Fibroblast of upper back skin (primary cell): ENCODE results near the gene TAS1R3.
"Not testable (repeated sequence)": the region's sequence is repeated elsewhere in the genome, so short reads cannot be mapped to it uniquely, and the experiment has no call there.

Source experiments
- DNase-seq: peaks from one replicate; pipeline ENCODE4 v3.0.0-alpha.2; 2013

The TAS1R3 gene

GRCh38 chr1:1309251-1310108 is 21.6 kb upstream of the TAS1R3 start:
- DNase-seq = no peak

GRCh38 chr1:1310109-1310385 is 21.0 kb upstream of the TAS1R3 start:
- no peak for DNase-seq

DNA sequence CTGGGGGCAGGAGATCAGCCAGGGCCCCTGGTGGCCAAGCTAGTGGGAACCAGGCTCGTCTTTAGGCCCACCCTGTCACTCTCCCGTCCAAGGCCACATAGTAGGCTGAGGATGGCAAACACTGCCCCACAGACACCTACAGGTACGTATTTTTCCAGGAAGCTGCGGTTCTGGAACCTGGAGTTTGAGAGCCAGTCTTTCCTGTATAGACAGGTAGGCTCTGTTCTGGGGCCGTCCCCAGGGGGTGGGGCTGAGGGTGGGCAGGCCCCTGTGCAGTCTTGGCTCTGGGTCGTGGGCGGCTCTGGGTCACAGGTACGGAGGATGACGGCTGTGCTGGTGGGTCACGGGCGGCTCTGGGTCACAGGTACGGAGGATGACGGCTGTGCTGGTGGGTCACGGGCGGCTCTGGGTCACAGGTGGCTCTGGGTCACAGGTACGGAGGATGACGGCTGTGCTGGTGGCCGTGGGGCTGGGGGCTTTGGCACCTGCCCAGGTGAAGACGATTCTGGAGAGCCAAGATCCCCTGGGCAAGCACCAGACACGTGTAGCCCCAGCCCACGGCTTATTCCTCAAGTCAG is 20.5 kb upstream of the TAS1R3 start:
- DNase-seq = no peak

GRCh38 chr1:1311107-1312104 is 19.7 kb upstream of the TAS1R3 start:
- no peak for DNase-seq

- DNase-seq = no peak
Observed at GRCh38 chr1:1312450-1313314, 18.4 kb upstream of the TAS1R3 start.

GRCh38 chr1:1313500-1314236 is 17.4 kb upstream of the TAS1R3 start:
- no peak for DNase-seq

- DNase-seq = no peak
Observed at GRCh38 chr1:1314237-1314586, 16.9 kb upstream of the TAS1R3 start.

DNA sequence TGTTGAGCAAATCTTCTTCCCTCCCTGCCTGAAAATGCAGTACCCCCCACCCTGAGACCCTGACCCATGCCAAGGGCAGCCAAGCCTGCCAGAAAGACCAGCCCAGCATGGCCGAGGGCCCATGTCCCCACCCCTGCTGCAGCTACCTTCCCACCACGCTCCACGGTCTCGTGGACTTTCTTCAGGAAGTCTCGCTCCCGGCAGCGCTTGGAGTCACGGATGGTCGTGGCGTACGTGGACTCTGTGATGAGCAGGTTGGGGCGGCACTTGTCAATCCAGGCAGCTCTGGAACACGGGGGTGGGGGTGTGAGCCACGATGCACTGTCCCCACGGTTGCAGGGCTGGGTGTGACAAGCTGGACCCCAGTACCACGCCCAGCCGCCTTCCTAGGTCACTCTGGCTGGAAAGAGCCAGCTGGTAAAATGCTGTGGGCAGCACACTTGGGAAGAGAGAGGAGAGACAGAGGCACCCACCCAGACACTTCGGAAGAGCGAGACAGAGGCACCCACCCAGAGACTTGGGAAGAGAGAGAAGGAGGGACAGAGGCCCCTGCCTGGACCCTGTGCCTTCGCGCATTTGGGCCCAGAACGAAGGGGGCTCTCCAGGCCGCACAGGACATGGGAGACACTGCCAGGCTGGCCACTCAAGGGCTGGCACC is 16.3 kb upstream of the TAS1R3 start:
- no peak for DNase-seq

GRCh38 chr1:1315435-1315954 is 15.6 kb upstream of the TAS1R3 start:
- DNase-seq = no peak

DNA sequence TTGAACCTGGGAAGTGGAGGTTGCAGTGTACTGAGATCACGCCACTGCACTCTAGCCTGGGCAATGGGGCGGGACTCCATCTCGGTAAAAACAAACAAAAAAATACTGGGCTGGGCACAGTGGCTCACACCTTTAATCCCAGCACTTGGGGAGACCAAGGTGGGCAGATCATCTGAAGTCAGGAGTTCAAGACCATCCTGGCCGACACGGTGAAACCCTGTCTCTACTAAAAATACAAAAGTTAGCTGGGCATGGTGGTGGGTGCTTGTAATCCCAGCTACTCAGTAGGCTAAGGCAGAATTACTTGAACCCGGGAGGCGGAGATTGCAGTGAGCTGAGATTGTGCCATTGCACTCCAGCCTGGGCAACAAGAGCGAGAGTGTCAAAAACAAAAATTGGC is 14.9 kb upstream of the TAS1R3 start:
- not testable (repeated sequence) for DNase-seq

DNA sequence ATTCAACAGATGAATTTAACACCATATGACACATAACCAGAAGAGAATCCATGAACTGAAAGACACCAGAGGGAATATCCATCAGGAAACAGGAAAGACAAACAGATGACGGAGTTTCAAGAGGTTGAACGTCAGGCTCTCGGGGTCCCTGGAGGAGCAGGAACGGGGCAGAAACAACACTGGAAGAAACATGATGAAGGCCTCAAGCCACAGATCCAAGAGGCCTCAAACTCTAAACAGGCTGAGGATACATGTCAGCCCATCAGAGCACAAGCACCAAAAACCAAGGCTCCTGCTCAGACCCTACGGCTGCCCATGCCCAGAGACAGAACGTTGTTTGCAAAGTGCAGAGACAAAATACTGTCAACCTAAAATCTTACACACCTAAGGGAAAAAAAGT is 13.7 kb upstream of the TAS1R3 start:
- DNase-seq = no peak

- peak; percentile 92 for DNase-seq
Observed at GRCh38 chr1:1318131-1318652, 12.9 kb upstream of the TAS1R3 start.

DNA sequence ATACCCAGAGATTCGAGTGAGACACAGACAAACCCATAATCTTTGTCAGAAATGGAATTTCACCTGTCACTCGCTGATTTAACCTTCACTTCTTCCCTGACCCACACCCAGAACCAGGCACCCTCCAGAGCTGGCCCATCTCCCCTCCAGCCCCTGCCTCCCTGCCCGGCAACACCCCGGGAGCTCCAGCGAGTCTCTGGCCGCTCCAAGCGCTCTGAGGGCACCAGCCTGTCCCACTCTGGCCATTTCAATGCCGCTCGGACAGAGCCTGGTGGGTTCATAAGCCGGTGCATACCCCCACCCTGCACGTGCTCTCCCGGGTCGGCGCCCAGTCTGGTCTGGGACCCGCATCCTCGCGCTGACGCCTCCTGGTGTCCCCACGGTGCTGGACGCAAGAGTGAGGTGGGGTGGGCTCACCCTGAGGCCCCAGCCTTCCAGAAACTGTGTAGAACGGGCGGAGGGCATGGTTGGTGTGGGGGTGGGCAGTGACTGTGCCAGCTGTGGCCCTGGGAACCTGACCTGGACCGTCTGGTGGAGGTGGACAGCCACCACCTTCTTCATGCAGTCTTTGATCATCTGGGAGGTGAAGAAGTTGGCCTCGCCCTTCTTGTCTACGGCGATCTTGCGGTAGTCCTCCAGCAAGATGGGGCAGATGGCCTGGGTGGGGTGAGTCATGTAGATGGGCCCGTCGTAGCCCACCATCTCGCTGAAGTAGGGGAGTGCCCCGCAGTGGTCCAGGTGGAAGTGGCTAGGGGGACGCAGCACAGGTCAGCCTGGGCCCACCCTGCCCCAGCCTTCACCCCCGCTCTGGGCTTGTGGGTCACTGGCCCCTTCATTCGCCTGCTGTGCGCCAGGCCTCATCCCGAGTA is 12.1 kb upstream of the TAS1R3 start:
- no peak for DNase-seq

DNA sequence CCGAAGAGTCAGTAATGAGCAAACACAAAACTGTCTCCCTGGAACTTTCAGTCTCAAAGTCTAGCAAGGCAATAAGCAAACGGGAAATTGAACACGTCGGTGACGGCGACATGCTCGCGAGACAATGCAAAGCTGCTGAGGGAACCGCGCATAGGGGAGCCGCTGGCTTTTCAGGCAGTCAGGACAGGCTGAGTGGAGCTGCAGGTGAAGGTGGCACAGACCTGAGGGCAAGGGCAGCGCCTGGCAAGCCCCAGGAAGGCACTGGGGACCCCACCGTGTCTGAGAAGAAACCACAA is 11.5 kb upstream of the TAS1R3 start:
- DNase-seq = no peak

DNA sequence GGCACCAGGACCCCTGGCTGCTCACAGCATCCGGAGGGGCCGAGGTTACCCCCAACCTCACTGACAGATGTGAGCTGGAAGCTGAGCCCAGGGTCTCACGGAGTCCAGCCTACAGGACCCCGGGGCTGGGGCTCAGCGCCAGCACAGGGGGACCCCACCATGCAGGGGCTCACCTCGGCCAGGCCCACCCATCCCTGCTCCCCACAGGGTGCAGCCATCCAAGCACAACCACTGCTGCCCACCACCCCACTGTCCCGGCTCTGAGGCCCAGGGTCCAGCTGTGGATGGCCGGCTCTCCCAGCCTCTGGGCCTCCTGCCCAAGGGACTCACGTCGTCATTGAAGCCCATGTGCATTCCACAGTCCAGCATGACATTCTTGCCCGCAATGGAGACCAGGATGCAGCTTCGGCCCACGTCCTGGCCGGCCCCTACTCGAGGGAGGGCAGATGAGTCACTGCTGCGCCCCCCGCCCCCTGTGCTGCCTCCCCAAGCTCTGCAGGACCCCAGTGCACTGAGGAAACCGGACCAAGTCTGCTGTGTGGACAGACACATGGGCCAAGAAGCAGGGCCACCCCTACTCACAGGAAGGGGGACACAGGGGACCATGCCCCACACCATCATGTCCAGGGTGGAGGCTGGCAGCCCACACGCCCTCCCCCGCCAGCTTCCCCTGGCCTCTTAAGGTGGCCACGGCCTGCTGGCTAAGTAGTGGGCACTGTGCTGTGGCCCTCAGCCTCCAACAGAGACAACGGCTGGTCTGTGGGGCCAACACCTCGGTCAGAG is 10.2 kb upstream of the TAS1R3 start:
- no peak for DNase-seq

DNA sequence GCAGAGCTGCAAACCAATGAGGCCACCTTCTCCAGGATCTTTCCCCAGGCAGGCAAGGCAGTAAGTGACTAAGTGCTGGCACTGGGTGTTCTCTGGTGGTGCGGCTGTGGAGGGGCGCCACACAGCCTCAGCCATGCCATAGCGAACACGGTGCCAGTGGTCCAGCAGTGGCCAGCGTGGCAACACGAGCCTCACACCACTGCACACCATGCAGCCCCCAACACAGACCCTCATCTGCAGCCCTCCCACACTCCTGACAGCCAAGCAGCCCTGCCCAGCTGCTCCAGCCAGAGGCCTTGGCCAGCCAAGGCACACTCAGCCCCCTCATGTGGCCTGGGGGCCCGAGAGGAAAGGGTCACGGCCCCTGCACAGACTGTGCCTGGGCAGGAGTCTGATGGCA is 9.6 kb upstream of the TAS1R3 start:
- no peak for DNase-seq

- DNase-seq = no peak
Observed at GRCh38 chr1:1322418-1322817, 8.7 kb upstream of the TAS1R3 start.

GRCh38 chr1:1322952-1323351 is 8.1 kb upstream of the TAS1R3 start:
- no peak for DNase-seq

GRCh38 chr1:1324084-1324523 is 7.0 kb upstream of the TAS1R3 start:
- DNase-seq = no peak
